Effector CD8-positive, alpha-beta T cell (primary cell): ENCODE measurements around the gene ELMO1.

Source experiments
- DNase-seq: peaks from one replicate; lab custom pipeline; 2025; lab: John Stamatoyannopoulos, UW

The ELMO1 gene

DNA sequence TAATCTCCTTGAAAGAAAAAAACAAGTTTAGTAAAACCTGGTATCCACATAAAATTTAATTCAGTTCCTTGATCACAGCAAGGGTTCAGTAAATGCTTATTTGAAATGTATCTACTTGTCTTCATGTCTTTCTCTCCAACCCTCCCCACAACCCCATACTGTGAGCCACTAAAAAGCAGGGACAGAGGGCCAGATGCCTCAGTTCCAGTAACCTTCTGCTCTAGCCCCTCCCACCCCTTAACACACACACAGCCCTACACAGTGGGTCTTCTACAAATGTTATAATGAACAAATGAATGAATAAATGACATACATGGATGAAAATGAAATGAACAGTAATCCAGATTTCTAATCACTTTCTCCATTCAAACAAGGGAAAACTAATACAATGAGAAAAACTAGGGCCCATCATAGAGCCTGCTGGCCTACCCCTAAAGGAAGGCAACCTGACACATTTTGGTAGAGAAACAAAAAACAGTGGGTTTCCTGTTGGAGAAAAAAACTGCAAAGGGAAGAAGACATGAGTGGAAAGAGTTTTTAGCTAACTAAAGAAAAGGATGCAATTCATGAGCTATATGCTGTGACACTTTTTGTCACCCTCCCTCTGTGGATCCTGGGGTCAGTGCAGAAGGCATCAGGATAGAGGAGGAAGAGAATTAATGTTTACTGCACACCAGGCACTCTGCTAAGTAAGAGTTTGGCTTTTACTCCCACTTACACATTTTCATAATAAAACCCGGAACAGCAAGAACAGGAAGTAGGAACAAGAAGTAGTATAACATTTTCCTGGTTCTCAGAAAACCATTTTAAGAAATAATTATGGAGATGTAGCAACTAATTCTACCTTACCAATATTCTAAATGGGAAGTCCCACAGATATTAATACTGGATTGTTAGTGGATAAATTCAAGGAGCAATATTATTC lies 38.1 kb downstream of the ELMO1 start:
- no peak for DNase-seq

- no peak for DNase-seq
Observed at GRCh38 chr7:37409461-37409860, 39.2 kb downstream of the ELMO1 start.

GRCh38 chr7:37408291-37409228 lies 40.1 kb downstream of the ELMO1 start:
- no peak for DNase-seq

- DNase-seq: no peak
Observed at GRCh38 chr7:37405603-37406122, 43.0 kb downstream of the ELMO1 start.

DNA sequence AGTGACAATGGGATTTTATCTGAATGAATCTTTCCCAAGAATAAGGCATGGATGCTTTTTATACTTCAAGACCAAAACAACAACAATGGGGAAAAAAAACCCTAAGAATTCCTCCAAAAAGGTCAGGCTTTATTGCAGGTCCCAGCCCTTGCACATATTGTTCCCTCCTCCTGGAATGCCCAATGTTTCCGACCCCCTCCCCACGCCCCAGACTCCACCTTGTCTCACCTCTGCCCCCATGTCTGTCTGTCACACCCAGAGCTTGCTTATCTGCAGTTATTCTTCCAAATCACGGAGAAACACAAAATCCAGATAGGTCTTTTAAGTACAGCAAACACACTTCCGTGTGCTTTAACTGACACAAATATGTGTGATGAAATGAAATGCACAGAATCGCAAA lies 43.5 kb downstream of the ELMO1 start:
- no peak for DNase-seq

DNA sequence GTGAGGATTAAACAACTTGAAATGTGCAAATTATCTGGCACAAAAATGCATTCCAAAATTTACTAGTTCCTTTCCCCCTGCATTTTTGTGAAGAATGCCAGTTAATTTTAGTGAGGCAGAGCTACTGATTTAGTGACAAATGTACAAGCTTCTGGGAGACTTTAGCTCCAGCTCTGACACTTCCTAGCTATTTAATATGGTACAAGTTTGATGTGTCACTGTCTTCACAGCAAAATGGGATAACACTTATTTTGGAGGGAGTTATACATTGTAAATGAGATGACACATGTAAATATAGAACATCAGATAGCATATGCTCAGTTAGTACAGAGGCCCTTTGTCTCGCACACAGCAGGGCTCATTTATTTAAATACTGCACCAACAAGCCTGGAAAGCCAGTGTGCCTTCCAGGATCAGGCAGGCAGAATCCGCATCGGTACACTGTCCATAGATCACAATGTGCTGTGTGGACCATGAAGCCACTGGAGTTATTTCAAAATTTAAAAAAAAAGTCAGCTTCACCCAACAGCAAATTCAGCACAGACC lies 48.7 kb downstream of the ELMO1 start:
- DNase-seq: no peak

DNA sequence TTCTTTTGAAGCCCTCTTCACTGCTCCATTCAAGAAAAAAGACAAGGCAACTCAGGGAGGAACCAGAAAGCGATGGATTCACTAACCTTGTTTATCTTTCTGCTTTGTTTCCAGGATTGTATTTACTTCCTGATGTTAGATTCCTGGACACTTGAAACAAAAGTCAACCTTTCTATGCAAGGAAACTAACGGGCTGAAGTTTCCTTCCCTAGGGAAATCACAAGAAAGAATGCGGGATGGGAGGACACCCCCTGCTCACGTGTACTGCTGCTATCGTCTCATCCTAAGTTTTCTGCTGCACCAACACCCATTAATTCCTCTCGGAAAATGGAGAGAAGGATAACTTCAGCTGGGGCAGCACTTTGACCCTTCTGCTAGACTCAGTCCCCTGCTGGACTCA lies 50.3 kb downstream of the ELMO1 start:
- DNase-seq: no peak

DNA sequence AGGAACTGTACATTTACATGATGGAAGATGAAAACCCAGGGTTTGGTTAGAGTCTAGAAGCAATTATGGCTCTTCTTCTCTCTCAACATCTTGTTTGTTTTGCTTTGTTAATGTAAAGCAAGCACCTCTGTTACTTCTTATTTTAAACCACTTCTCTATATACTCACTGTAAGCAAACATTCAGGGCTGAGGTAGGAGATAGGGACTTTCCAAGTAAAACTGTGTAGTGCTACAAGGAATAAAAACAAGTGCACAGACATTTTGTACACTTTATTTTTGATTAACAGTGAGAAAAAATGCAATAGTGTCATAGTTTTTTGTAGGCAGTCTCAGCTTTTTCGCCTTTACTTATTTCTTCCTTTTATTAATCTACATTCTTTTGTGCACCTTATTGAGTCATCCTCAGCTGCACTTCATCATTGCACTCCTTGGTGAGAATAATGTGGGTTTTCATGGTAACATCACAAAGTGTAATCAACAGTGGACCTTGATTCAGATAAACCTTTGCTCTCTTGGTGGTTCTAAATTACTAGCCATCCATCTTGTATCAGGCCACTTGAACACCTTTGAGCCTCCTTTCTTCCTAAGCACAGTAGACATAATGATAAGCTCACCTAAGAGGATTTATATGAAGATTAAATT lies 52.9 kb downstream of the ELMO1 start:
- no peak for DNase-seq

DNA sequence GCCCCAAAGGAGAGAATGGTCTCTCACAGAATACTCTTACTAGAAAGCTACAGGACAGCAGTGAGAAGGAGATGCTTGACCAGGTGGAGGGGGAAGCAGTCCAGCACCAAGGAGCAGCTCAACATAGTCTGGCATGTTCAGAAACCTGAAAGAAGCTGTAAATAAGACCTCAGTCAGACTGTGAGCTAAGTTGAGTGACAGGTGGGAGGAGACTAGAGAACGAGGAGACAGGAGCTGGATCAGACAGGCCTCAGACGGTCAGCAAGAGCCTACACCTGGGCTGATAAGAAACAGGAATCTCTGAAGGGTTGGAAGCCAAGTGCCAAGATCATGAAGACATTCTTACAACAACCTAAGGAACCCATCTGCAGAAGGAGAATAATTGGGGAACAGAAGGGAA lies 54.5 kb downstream of the ELMO1 start:
- DNase-seq: no peak

DNA sequence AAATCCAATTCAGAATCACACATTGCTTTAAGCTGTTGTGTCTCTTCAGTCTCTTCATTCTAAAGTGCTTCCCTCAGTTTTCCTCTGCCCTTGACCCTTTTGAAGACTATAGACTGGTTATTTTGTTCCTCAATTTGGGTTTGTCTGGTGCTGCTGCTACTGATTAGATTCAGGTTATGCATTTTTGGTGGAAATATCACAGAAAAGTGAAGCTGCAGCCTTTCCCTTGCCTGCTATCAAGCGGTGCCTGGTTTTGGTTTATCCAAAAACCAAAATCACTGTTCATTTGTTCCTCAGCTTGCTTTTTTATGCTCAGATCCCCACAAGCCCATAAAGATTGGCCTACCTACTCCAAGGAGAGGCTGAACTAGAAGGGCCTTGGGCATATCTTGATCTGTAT lies 55.2 kb downstream of the ELMO1 start:
- DNase-seq: no peak

- no peak for DNase-seq
Observed at GRCh38 chr7:37392673-37393017, 56.0 kb downstream of the ELMO1 start.

GRCh38 chr7:37391791-37392672 lies 56.6 kb downstream of the ELMO1 start:
- no peak for DNase-seq

DNA sequence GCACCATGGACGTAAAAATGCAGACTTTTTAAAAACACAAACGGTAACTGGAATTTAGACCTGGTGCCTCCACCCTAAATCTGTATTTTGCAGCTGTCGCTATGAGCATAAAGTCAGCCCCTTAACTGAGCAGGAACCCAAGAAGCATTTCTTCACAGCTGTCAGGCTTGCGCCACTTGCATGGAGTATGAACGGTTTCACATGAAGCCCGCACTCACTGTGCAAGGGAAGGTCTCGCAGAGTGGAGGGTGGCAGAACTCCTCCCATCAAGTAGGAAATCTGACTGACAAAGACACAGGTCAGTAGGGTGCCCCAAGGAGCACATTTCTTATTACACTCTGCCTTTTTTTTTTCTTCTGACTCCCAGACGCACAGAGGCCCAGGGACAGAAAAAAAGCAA lies 58.5 kb downstream of the ELMO1 start:
- DNase-seq: no peak

- no peak for DNase-seq
Observed at GRCh38 chr7:37388811-37389210, 59.9 kb downstream of the ELMO1 start.

DNA sequence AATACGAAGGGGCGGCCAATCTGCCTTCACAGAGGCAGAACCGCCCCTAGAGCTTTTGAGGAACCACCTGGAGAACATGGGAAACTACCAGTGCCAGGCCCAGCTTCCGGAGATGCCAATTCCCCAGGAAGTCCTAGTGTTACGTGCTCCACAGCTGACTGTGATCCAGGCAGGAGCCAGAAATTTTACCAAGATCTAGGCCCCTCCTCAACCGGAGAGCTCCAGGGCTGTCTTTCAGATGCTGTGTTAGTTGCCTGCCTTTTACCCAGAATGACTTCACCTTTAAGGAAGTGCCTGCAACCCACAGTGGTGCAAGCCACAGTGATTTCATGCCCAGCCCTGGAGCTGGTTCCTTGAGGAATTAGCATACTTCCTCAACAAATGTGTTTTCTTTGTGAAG lies 62.9 kb downstream of the ELMO1 start:
- DNase-seq: no peak

DNA sequence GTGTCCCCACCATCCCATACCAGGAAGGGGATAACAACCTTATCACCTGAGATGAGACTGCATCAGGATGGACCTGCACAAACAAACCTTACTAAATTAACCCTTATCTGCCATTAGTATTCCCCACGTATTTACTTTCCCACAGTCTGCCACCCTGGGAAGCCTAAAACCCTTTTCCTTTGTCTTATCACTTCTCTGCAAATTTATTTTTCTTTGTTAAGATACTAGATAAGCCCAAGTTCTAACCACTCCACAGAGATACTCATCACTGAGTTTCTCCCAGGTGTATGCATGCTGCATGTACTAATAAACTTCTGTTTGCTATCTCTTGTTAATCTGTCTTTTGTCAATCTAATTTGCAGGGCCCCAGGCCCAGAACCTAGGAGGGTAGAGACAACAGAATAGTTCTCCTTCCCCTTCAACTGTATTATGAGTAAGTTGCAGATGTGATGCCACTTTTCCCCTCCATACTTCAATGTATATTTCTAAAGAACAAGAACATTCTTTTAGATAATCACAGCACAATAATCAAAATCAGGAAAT lies 66.0 kb downstream of the ELMO1 start:
- DNase-seq: no peak

DNA sequence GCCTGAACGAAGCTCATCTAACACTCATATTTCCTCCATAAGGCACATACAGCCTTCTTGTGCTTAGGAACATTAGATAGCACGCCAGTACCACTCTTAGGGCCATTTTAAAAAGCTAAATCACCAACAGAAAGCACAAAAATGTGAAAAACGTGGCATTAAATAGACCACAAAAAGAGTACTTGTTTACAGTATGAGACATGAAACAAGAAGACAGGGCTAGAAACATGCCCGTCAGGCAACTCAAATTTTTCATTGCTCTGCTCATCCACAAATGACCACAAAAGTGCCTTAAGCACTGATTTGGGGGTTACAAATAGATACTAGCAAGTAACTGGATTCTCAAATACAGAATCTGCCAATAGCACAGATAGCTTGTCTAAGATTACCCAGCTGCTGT lies 67.8 kb downstream of the ELMO1 start:
- no peak for DNase-seq

DNA sequence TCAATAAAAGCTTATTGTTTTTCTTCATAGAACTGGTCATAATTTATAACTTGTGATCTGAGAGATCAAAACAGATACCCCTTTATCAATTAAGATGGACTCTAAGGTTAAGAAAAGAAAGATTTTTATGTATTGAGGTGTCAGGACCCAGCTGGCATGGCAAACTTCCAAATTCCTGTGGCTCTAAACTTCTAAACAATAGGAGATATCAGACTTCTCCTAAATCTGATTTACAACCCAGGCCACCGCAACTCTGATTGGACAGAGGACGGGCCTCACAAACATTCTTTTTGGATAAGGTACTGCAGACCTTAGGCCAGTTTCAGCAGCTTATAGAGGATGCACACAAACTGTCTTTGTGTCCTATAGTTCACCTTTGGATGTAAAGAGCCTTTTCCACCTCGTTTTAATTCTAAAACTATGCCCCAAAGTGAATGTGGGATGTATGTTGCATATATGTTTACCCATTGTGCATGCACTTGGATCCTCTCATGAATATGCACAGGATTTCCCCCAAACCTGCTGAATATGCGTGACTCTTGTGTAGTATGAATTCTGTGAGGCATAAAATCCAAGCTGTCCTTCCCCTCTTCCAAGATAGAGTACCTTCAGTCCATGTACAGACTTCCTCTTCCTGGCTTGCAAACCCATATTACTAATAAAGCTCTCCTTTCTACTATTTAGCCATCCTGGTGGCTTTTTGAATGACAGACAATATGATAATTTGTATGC lies 69.0 kb downstream of the ELMO1 start:
- no peak for DNase-seq

- no peak for DNase-seq
Observed at GRCh38 chr7:37377231-37377630, 71.4 kb downstream of the ELMO1 start.

DNA sequence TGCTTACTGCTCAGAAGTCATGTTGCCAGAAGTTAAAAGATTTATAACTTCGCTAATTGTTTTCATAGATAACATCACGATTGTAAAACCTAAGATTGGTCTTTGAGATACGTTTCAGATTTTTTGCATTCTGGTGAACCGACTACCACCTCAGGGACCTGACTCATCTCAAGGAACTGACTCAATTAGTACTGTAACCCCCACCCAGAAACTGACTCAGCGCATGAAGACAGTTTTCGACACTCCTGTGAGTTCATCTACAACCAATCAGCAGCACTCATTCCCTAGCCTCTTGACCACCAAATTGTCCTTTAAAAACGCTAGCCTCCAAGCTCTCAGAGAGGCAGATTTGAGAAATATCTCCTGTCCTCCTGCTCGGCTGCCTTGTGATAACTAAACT lies 72.3 kb downstream of the ELMO1 start:
- no peak for DNase-seq
